H9 (cell line): Measurements from ENCODE around the gene DAAM2. TPM values are rescaled to one million over a fixed set of nuclear protein-coding genes. Genes with fewer than 3 reads are reported as not detected.

ENCODE experiments used
- DNase-seq: peaks from one replicate; pipeline ENCODE4 v3.0.0-alpha.2; 2017
- H2AFZ ChIP-seq: one replicate; pipeline ENCODE4 v1.6.1; 2013; ENCODE audit warnings: mild to moderate bottlenecking, low read length, control low read depth, moderate library complexity
- H2AK5ac ChIP-seq: 2 replicates; pipeline ENCODE4 v1.6.1; 2013; ENCODE audit warnings: low read length, control low read depth, mixed read lengths; ENCODE audit not compliant: insufficient read length
- H2BK120ac ChIP-seq: one replicate; pipeline ENCODE4 v1.6.1; 2013; ENCODE audit warnings: low read depth, mild to moderate bottlenecking, low read length, control low read depth, inconsistent platforms; ENCODE audit not compliant: poor library complexity, severe bottlenecking
- H2BK12ac ChIP-seq: 2 replicates; pipeline ENCODE4 v1.6.1; 2013; ENCODE audit warnings: low read length, control low read depth, mixed read lengths, low read depth; ENCODE audit not compliant: insufficient read length
- H2BK15ac ChIP-seq: 2 replicates; pipeline ENCODE4 v1.6.1; 2013; ENCODE audit warnings: low read depth, low read length, control low read depth
- H2BK20ac ChIP-seq: one replicate; pipeline ENCODE4 v1.6.1; 2013; ENCODE audit warnings: low read depth, mild to moderate bottlenecking, low read length, control low read depth, inconsistent platforms; ENCODE audit not compliant: poor library complexity, severe bottlenecking
- H2BK5ac ChIP-seq: 2 replicates; pipeline ENCODE4 v1.6.1; 2013; ENCODE audit warnings: low read length, control low read depth, mixed read lengths; ENCODE audit not compliant: insufficient read length
- H3K14ac ChIP-seq: 2 replicates; pipeline ENCODE4 v1.6.1; 2013; ENCODE audit warnings: low read length, control low read depth; ENCODE audit not compliant: insufficient read depth
- H3K18ac ChIP-seq: 2 replicates; pipeline ENCODE4 v1.6.1; 2013; ENCODE audit warnings: low read depth, mild to moderate bottlenecking, mixed read lengths, low read length, control low read depth; ENCODE audit not compliant: insufficient read length
- H3K23ac ChIP-seq: 2 replicates; pipeline ENCODE4 v1.6.1; 2013; ENCODE audit warnings: low read length, control low read depth, mixed read lengths, low read depth; ENCODE audit not compliant: insufficient read length
- H3K23me2 ChIP-seq: 2 replicates; pipeline ENCODE4 v1.6.1; 2013; ENCODE audit warnings: low read depth, mild to moderate bottlenecking, mixed read lengths, low read length, control low read depth; ENCODE audit not compliant: insufficient read length, poor library complexity, severe bottlenecking
- H3K27ac ChIP-seq: 2 replicates; pipeline ENCODE4 v1.5.1; 2013; ENCODE audit warnings: low read length, control low read depth, mixed read lengths, low read depth; ENCODE audit not compliant: insufficient read length
- H3K27me3 ChIP-seq: 2 replicates; pipeline ENCODE4 v1.6.1; 2013; ENCODE audit warnings: low read length, control low read depth, inconsistent platforms; ENCODE audit not compliant: insufficient read depth
- H3K4ac ChIP-seq: 2 replicates; pipeline ENCODE4 v1.6.1; 2013; ENCODE audit warnings: low read depth, mild to moderate bottlenecking, control low read depth, inconsistent platforms, low read length, moderate library complexity
- H3K4me1 ChIP-seq: 2 replicates; pipeline ENCODE4 v1.6.1; 2013; ENCODE audit warnings: low read length, control low read depth, inconsistent platforms; ENCODE audit not compliant: insufficient read depth
- H3K4me2 ChIP-seq: 2 replicates; pipeline ENCODE4 v1.6.1; 2013; ENCODE audit warnings: low read length, control low read depth, mixed read lengths; ENCODE audit not compliant: insufficient read length, insufficient read depth
- H3K56ac ChIP-seq: 2 replicates; pipeline ENCODE4 v1.6.1; 2013; ENCODE audit warnings: low read depth, mild to moderate bottlenecking, mixed read lengths, low read length, control low read depth; ENCODE audit not compliant: insufficient read length
- H3K79me1 ChIP-seq: 2 replicates; pipeline ENCODE4 v1.6.1; 2013; ENCODE audit warnings: low read depth, mild to moderate bottlenecking, moderate library complexity, low read length, control low read depth, inconsistent platforms; ENCODE audit not compliant: insufficient read depth, poor library complexity, severe bottlenecking
- H3K79me2 ChIP-seq: 2 replicates; pipeline ENCODE4 v1.6.1; 2013; ENCODE audit warnings: low read length, control low read depth, inconsistent platforms; ENCODE audit not compliant: insufficient read depth
- H3K9ac ChIP-seq: 2 replicates; pipeline ENCODE4 v1.6.1; 2013; ENCODE audit warnings: low read length, control low read depth, mixed read lengths; ENCODE audit not compliant: insufficient read length; ENCODE audit errors: extremely low read depth
- H3K9me3 ChIP-seq: one replicate; pipeline ENCODE4 v1.6.1; 2013; ENCODE audit warnings: low read depth, low read length, inconsistent platforms; ENCODE audit not compliant: control insufficient read depth
- H3T11ph ChIP-seq: one replicate; pipeline ENCODE4 v1.6.1; 2013; ENCODE audit warnings: mild to moderate bottlenecking, low read length, control low read depth, inconsistent platforms
- H4K20me1 ChIP-seq: one replicate; pipeline ENCODE4 v1.6.1; 2013; ENCODE audit not compliant: control insufficient read depth, insufficient read length, insufficient read depth
- H4K5ac ChIP-seq: 2 replicates; pipeline ENCODE4 v1.6.1; 2013; ENCODE audit warnings: low read depth, mild to moderate bottlenecking, mixed read lengths, low read length, control low read depth; ENCODE audit not compliant: insufficient read length
- H4K8ac ChIP-seq: replicated peaks from 2 replicates; pipeline ENCODE4 v1.6.1; 2013; ENCODE audit warnings: low read length, control low read depth, mixed read lengths, low read depth; ENCODE audit not compliant: insufficient read length
- H4K91ac ChIP-seq: 2 replicates; pipeline ENCODE4 v1.6.1; 2013; ENCODE audit warnings: low read depth, mild to moderate bottlenecking, moderate library complexity, mixed read lengths, low read length, control low read depth; ENCODE audit not compliant: insufficient read length
- H3K27ac Mint-ChIP-seq, 3 experiments: 2 replicates in 2 of 3; 3 replicates in 1 of 3; pipeline ENCODE4 v1.8.0; 2020 to 2021; ENCODE audit warnings: mixed read lengths in 3 of 3, mild to moderate bottlenecking in 1 of 3, moderate library complexity in 1 of 3
- H3K27me3 Mint-ChIP-seq: 2 replicates; pipeline ENCODE4 v1.8.0; 2021; ENCODE audit warnings: low read depth, mild to moderate bottlenecking, moderate library complexity, mixed read lengths
- H3K36me3 Mint-ChIP-seq, 3 experiments: 2 replicates in 2 of 3; 3 replicates in 1 of 3; pipeline ENCODE4 v1.8.0; 2020 to 2021; ENCODE audit warnings: low read depth in 3 of 3, mixed read lengths in 3 of 3; ENCODE audit not compliant: insufficient read depth in 1 of 3
- H3K4me1 Mint-ChIP-seq, 2 experiments: 2 replicates each; pipeline ENCODE4 v1.8.0; 2020; ENCODE audit warnings: mixed read lengths in 2 of 2
- H3K4me3 Mint-ChIP-seq, 2 experiments: 2 replicates in 1 of 2; 3 replicates in 1 of 2; pipeline ENCODE4 v1.8.0; 2020 to 2021; ENCODE audit warnings: mild to moderate bottlenecking in 2 of 2, mixed read lengths in 2 of 2, moderate library complexity in 1 of 2
- H3K9me3 Mint-ChIP-seq, 2 experiments: 2 replicates in 1 of 2; 3 replicates in 1 of 2; pipeline ENCODE4 v1.8.0; 2020; ENCODE audit warnings: mild to moderate bottlenecking in 2 of 2, mixed read lengths in 2 of 2, moderate library complexity in 1 of 2
- whole genome bisulfite sequencing: extraction: QIAGEN DNeasy Blood & Tissue Kit; methylation state at CpG from one replicate; pipeline ENCODE4 v1.1.7; 2013; ENCODE audit warnings: missing lambda C conversion rate, low lambda C conversion rate, mixed read lengths; ENCODE audit not compliant: insufficient read length; ENCODE audit errors: extremely low coverage; 5-methylcytosine and 5-hydroxymethylcytosine counted together
- total RNA-seq: library from RNA; stranded (reverse); gene quantifications from 2 replicates; pipeline ENCODE4 v1.2.1, GENCODE V29; 2021
- TF ChIP-seq, protein P1 (sequence below): fragments of 200-600 bp; sonication (generic); conservative IDR thresholded peaks from 3 replicates; pipeline ENCODE4 v1.8.0; 2021; ENCODE audit warnings: antibody characterized with exemption, mild to moderate bottlenecking

The DAAM2 gene
- total RNA-seq, 1 experiment from 2014 or later: 1.1 TPM

DNA sequence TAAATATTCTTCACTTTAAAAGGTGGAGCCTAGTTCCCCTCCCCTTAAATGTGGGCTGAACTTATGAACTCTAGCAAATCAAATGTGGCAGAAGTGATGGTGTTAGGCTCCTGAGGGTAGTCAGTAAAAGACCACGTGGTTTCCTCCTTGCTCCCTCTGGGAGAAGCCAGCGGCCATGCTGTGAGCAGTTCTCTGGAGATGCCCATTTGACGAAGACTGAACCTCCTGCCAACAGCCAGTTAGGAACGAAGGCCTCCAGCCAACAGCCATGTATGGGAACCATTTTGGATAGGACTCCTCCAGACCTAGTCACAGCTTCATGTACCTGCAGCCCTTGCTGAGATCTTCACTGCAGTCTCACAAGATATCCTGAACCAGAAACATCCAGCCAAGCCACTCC, 149.6 kb downstream of the DAAM2 start:
- Histone ChIP-seq H3K56ac (no peak overlapping the region), H3K18ac (no peak overlapping the region), H2BK120ac (no peak overlapping the region), H4K91ac (no peak overlapping the region), H3K79me1 (no peaks in the 10 kb centered on the region), H2AFZ (no peak overlapping the region), H2BK15ac (no peak overlapping the region), H2BK5ac (no peak overlapping the region), H3K79me2 (no peaks in the 10 kb centered on the region), H4K5ac (no peak overlapping the region), H3K4me2 (no peak overlapping the region), H3T11ph (no peak overlapping the region), H3K27ac (no peak overlapping the region), H3K27me3 (no peaks in the 10 kb centered on the region), H4K20me1 (no peaks in the 10 kb centered on the region), H3K23me2 (no peaks in the 10 kb centered on the region), H2BK12ac (no peak overlapping the region), H3K4me1 (no peaks in the 10 kb centered on the region; the same call in 1 of the 2 replicates), H2AK5ac (no peak overlapping the region), H3K4ac (no peak overlapping the region), H2BK20ac (no peak overlapping the region), H3K23ac (no peak overlapping the region), H3K9me3 (no peaks in the 10 kb centered on the region), H3K14ac (no peak overlapping the region), H3K9ac (no peak overlapping the region), H4K8ac (no peak overlapping the region)
- TF ChIP-seq, protein P1, sequence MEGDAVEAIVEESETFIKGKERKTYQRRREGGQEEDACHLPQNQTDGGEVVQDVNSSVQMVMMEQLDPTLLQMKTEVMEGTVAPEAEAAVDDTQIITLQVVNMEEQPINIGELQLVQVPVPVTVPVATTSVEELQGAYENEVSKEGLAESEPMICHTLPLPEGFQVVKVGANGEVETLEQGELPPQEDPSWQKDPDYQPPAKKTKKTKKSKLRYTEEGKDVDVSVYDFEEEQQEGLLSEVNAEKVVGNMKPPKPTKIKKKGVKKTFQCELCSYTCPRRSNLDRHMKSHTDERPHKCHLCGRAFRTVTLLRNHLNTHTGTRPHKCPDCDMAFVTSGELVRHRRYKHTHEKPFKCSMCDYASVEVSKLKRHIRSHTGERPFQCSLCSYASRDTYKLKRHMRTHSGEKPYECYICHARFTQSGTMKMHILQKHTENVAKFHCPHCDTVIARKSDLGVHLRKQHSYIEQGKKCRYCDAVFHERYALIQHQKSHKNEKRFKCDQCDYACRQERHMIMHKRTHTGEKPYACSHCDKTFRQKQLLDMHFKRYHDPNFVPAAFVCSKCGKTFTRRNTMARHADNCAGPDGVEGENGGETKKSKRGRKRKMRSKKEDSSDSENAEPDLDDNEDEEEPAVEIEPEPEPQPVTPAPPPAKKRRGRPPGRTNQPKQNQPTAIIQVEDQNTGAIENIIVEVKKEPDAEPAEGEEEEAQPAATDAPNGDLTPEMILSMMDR: no peak
- no peak for DNase-seq
- H3K9me3 Mint-ChIP-seq: no peaks in the 10 kb centered on the region
- WGBS: no CpG with 5 or more reads among the region's 4 CpGs
- no peak overlapping the region for H3K4me3 Mint-ChIP-seq
- peaks cover 7% of the 10 kb centered on the region for H3K27me3 Mint-ChIP-seq
- H3K4me1 Mint-ChIP-seq: peaks cover 19 to 20% of the 10 kb centered on the region in 2 experiments
- H3K36me3 Mint-ChIP-seq: no peaks in the 10 kb centered on the region; a peak in 1 of 7 replicates
- H3K27ac Mint-ChIP-seq: no peak overlapping the region
